Measurements from ENCODE around the gene SCAND1. TPM values are rescaled to one million over a fixed set of nuclear protein-coding genes. Genes with fewer than 3 reads are reported as not detected.
A peak's percentile ranks its signal among the peaks of the same experiment; 100 is the strongest.
"Not testable (repeated sequence)": the region's sequence is repeated elsewhere in the genome, so short reads cannot be mapped to it uniquely, and the experiment has no call there.

Gene SCAND1
- total RNA-seq, 1 donor from 2014 or later = 39.5 TPM

DNA sequence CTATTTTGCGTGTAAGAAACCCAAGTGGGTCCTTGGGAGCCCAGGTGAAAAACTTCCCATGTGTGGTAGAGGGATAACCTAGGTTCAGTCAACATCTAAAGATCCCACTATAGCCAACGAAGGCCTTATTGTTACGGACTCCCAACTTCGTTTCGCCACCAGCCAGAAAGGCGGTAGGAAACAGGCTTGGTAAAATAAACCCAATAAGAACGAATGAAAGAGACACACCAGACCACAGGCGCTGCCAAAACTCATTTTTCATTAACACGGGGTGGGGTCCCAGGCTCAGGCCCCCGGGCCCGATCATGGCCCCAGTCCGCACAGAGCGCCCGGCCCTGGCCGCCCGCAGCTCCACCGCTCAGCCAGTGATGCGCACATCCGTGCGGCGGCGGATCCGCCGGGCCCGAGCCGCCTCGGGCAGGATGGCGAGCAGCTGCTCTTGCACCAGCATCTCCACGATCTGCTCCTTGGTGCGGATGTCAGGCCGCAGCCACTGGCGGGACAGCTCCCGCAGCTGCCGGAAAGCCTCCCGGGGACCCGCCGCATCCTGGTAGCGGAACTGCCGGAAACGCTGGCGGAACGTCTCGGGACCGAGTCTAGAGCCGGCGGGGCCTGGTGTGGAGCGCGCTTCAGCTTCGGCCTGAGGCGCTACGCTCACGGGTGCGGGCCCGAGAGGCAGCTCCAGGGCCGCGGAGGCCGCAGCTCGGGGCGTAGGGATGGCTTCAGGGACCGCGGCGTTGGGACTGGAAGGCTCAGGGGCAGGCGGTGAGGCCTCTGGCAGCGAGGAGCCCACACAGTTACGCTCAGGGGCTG, 709 bp downstream of the SCAND1 start:
- Mint-ChIP-seq H3K27ac (peak overlapping the region; percentile 100), H3K4me3 (ENCODE audit: low read depth) (peak overlapping the region; percentile 100), H3K36me3 (ENCODE audit: low read depth) (peaks cover 22% of the 10 kb centered on the region), H3K9me3 (peaks cover under 1% of the 10 kb centered on the region), H3K4me1 (ENCODE audit: low read depth) (peaks cover 13% of the 10 kb centered on the region), H3K27me3 (ENCODE audit: low read depth) (no peaks in the 10 kb centered on the region)
- DNase-seq (ENCODE audit: low spot score) = peak; percentile 73
- intact Hi-C loops (cut with micrococcal nuclease) = loop anchor here (1.0 to 5.0 kb wide), 7 partner anchors 109 to 861 kb away; partner anchors contain the start of genes PHF20, RBM39, SPAG4 and TRPC4AP

- H3K4me3 Mint-ChIP-seq (ENCODE audit: low read depth) = peak overlapping the region; percentile 100
- intact Hi-C loops (cut with micrococcal nuclease) = loop anchor here (5.0 kb wide), 5 partner anchors 110 to 860 kb away; partner anchors contain the start of genes PHF20, SPAG4 and TRPC4AP
- no peaks in the 10 kb centered on the region for H3K9me3 Mint-ChIP-seq
- H3K4me1 Mint-ChIP-seq (ENCODE audit: low read depth) = peaks cover 13% of the 10 kb centered on the region
- no peaks in the 10 kb centered on the region for H3K27me3 Mint-ChIP-seq (ENCODE audit: low read depth)
- H3K27ac Mint-ChIP-seq = peak overlapping the region; percentile 100
- DNase-seq (ENCODE audit: low spot score) = no peak
- peaks cover 30% of the 10 kb centered on the region for H3K36me3 Mint-ChIP-seq (ENCODE audit: low read depth)
These were observed 1.6 kb downstream of the SCAND1 start for GRCh38 chr20:35952480-35953386.

GRCh38 chr20:35952080-35952479, 2.2 kb downstream of the SCAND1 start:
- not testable (repeated sequence) for H3K27me3 Mint-ChIP-seq (ENCODE audit: low read depth); DNase-seq (ENCODE audit: low spot score); H3K9me3 Mint-ChIP-seq
- peak overlapping the region; percentile 100 for H3K4me3 Mint-ChIP-seq (ENCODE audit: low read depth)
- intact Hi-C loops (cut with micrococcal nuclease) = loop anchor here (5.0 kb wide), 5 partner anchors 110 to 860 kb away; partner anchors contain the start of genes PHF20, SPAG4 and TRPC4AP
- peaks cover 36% of the 10 kb centered on the region for H3K36me3 Mint-ChIP-seq (ENCODE audit: low read depth)
- peaks cover 13% of the 10 kb centered on the region for H3K4me1 Mint-ChIP-seq (ENCODE audit: low read depth)
- peak overlapping the region; percentile 100 for H3K27ac Mint-ChIP-seq

- Mint-ChIP-seq H3K36me3 (ENCODE audit: low read depth) (peaks cover 40% of the 10 kb centered on the region), H3K9me3 (no peaks in the 10 kb centered on the region), H3K4me3 (ENCODE audit: low read depth) (no peak overlapping the region), H3K4me1 (ENCODE audit: low read depth) (peaks cover 10% of the 10 kb centered on the region), H3K27ac (no peak overlapping the region), H3K27me3 (ENCODE audit: low read depth) (no peaks in the 10 kb centered on the region)
- intact Hi-C loops (cut with micrococcal nuclease) = loop anchor here (5.0 kb wide), 5 partner anchors 112 to 858 kb away; partner anchors contain the start of genes PHF20, SPAG4 and TRPC4AP
- no peak for DNase-seq (ENCODE audit: low spot score)
These were observed 4.2 kb downstream of the SCAND1 start for GRCh38 chr20:35950093-35950492.

DNA sequence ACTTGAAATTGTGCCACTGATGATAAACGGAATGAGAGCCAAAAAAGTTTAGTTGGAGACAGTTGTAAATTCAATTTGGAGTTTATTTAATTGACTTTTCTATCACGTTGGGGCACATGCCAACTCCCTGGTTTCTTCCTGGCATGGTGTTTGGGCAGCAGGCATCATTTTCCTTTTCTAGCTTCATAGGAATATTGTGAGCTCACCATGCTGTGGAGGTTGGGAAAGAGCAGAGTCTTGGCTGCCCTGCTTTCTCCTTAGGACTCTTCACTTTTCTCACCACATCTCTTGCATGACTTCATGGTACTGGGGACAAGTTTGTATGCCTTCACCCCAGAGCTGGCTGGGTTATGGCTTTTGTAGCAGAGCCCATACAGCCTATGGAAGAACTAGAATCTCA, 6.4 kb downstream of the SCAND1 start:
- intact Hi-C loops (cut with micrococcal nuclease) = no loop called here
- peaks cover 7% of the 10 kb centered on the region for H3K4me1 Mint-ChIP-seq (ENCODE audit: low read depth)
- no peaks in the 10 kb centered on the region for H3K9me3 Mint-ChIP-seq
- H3K27ac Mint-ChIP-seq = no peak overlapping the region
- no peak for DNase-seq (ENCODE audit: low spot score)
- no peaks in the 10 kb centered on the region for H3K27me3 Mint-ChIP-seq (ENCODE audit: low read depth)
- H3K36me3 Mint-ChIP-seq (ENCODE audit: low read depth) = peaks cover 40% of the 10 kb centered on the region
- no peak overlapping the region for H3K4me3 Mint-ChIP-seq (ENCODE audit: low read depth)

GRCh38 chr20:35947489-35947888, 6.8 kb downstream of the SCAND1 start:
- no peak for DNase-seq (ENCODE audit: low spot score)
- intact Hi-C loops (cut with micrococcal nuclease) = no loop called here
- Mint-ChIP-seq H3K4me1 (ENCODE audit: low read depth) (peaks cover 3% of the 10 kb centered on the region), H3K27ac (no peak overlapping the region), H3K36me3 (ENCODE audit: low read depth) (peaks cover 36% of the 10 kb centered on the region), H3K27me3 (ENCODE audit: low read depth) (no peaks in the 10 kb centered on the region), H3K4me3 (ENCODE audit: low read depth) (no peak overlapping the region), H3K9me3 (no peaks in the 10 kb centered on the region)

- Mint-ChIP-seq H3K27ac (no peak overlapping the region), H3K36me3 (ENCODE audit: low read depth) (peaks cover 33% of the 10 kb centered on the region), H3K9me3 (no peaks in the 10 kb centered on the region), H3K4me3 (ENCODE audit: low read depth) (no peak overlapping the region), H3K4me1 (ENCODE audit: low read depth) (no peaks in the 10 kb centered on the region), H3K27me3 (ENCODE audit: low read depth) (no peaks in the 10 kb centered on the region)
- no peak for DNase-seq (ENCODE audit: low spot score)
- intact Hi-C loops (cut with micrococcal nuclease) = no loop called here
These were observed 12.1 kb downstream of the SCAND1 start for GRCh38 chr20:35942243-35942642.

- no peak overlapping the region for H3K4me3 Mint-ChIP-seq (ENCODE audit: low read depth)
These were observed 12.7 kb downstream of the SCAND1 start for GRCh38 chr20:35941620-35942019.

GRCh38 chr20:35939264-35939663, 15.0 kb downstream of the SCAND1 start:
- Mint-ChIP-seq H3K4me3 (ENCODE audit: low read depth) (no peak overlapping the region), H3K9me3 (no peaks in the 10 kb centered on the region), H3K27ac (no peak overlapping the region), H3K27me3 (ENCODE audit: low read depth) (no peaks in the 10 kb centered on the region), H3K4me1 (ENCODE audit: low read depth) (no peaks in the 10 kb centered on the region), H3K36me3 (ENCODE audit: low read depth) (peaks cover 28% of the 10 kb centered on the region)
- no peak for DNase-seq (ENCODE audit: low spot score)
- intact Hi-C loops (cut with micrococcal nuclease) = no loop called here

More at GRCh38 chr20:35941620-35942019, 12.7 kb downstream of the SCAND1 start:
- intact Hi-C loops (cut with micrococcal nuclease) = no loop called here
- Mint-ChIP-seq H3K4me1 (ENCODE audit: low read depth) (no peaks in the 10 kb centered on the region), H3K27me3 (ENCODE audit: low read depth) (no peaks in the 10 kb centered on the region), H3K27ac (no peak overlapping the region), H3K36me3 (ENCODE audit: low read depth) (peaks cover 34% of the 10 kb centered on the region), H3K9me3 (no peaks in the 10 kb centered on the region)
- DNase-seq (ENCODE audit: low spot score) = no peak

- Mint-ChIP-seq H3K27me3 (ENCODE audit: low read depth) (no peaks in the 10 kb centered on the region), H3K36me3 (ENCODE audit: low read depth) (peaks cover 43% of the 10 kb centered on the region), H3K4me3 (ENCODE audit: low read depth) (no peak overlapping the region), H3K27ac (no peak overlapping the region), H3K4me1 (ENCODE audit: low read depth) (peaks cover 7% of the 10 kb centered on the region), H3K9me3 (no peaks in the 10 kb centered on the region)
- intact Hi-C loops (cut with micrococcal nuclease) = no loop called here
- no peak for DNase-seq (ENCODE audit: low spot score)
These were observed 20.3 kb downstream of the SCAND1 start for GRCh38 chr20:35934050-35934449.

DNA sequence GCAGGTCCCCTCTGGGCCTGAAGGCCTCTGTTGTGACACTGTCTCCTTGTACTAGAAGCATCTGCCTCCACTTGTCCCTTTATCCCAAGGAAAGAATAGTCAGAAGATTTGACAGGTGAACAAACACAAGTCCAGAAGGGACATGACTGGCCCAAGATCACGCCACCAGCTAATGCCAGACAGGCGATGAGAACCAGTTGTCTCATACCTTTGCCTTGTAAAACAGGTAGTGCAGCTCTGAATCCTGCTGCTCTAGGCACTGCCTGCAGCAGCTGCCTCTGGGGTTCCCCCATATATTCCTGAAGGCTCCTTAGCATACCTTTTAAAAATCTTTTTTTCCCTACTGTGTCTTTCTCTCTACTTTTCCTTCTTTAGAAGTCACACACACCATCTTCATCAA, 25.0 kb downstream of the SCAND1 start:
- no peaks in the 10 kb centered on the region for H3K9me3 Mint-ChIP-seq
- DNase-seq (ENCODE audit: low spot score) = no peak

DNA sequence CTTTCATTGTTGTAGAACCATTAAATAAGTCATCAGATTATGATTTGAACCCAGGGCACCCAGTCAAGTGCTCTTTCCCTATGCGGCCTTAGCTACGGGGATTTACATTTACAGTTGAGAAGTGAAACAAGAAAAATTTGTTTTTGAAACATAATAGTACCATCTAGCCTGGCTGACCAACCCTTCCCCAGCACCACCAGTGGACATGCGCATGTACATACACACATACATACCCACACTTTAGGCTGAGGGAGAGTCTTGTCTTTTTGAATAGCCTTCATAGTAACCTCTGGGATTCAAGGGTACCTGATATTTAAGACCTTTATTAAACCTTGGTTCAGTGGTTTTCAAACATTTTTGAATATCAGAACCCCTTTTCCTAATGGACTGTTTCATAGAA, 33.8 kb downstream of the SCAND1 start:
- Mint-ChIP-seq H3K27ac (no peak overlapping the region), H3K9me3 (no peaks in the 10 kb centered on the region), H3K4me3 (ENCODE audit: low read depth) (no peak overlapping the region), H3K36me3 (ENCODE audit: low read depth) (peaks cover 36% of the 10 kb centered on the region), H3K4me1 (ENCODE audit: low read depth) (no peaks in the 10 kb centered on the region), H3K27me3 (ENCODE audit: low read depth) (no peaks in the 10 kb centered on the region)
- intact Hi-C loops (cut with micrococcal nuclease) = no loop called here
- no peak for DNase-seq (ENCODE audit: low spot score)

More for the DNA sequence above, 25.0 kb downstream of the SCAND1 start:
- peaks cover 7% of the 10 kb centered on the region for H3K4me1 Mint-ChIP-seq (ENCODE audit: low read depth)
- no peak overlapping the region for H3K4me3 Mint-ChIP-seq (ENCODE audit: low read depth)
- no peak overlapping the region for H3K27ac Mint-ChIP-seq
- intact Hi-C loops (cut with micrococcal nuclease) = no loop called here
- H3K27me3 Mint-ChIP-seq (ENCODE audit: low read depth) = no peaks in the 10 kb centered on the region
- H3K36me3 Mint-ChIP-seq (ENCODE audit: low read depth) = peaks cover 45% of the 10 kb centered on the region
